ENCODE data around the gene QARS1.
A peak's percentile ranks its signal among the peaks of the same experiment; 100 is the strongest.

QARS1 gene

GRCh38 chr3:49120438-49121131 is 16.0 kb upstream of the QARS1 start, which contains the start of gene USP19:
Gene USP19, minus strand, starts transcription at chr3:49120823. Its CDS starts 1,678 bp downstream, at chr3:49119145.
- peak; percentile 94 for DNase-seq (ENCODE audit: low spot score)

- DNase-seq (ENCODE audit: low spot score), result no peak
These were observed 15.5 kb upstream of the QARS1 start for GRCh38 chr3:49120096-49120437.

GRCh38 chr3:49119439-49119838 is 14.9 kb upstream of the QARS1 start:
- no peak for DNase-seq (ENCODE audit: low spot score)

GRCh38 chr3:49119036-49119435 is 14.5 kb upstream of the QARS1 start:
- DNase-seq (ENCODE audit: low spot score), result no peak

- DNase-seq (ENCODE audit: low spot score), result no peak
These were observed 7.7 kb upstream of the QARS1 start for GRCh38 chr3:49112262-49112661.

- DNase-seq (ENCODE audit: low spot score), result no peak
These were observed 6.8 kb upstream of the QARS1 start for GRCh38 chr3:49111347-49111746.

GRCh38 chr3:49110780-49111179 is 6.2 kb upstream of the QARS1 start:
- no peak for DNase-seq (ENCODE audit: low spot score)

GRCh38 chr3:49108346-49108745 is 3.8 kb upstream of the QARS1 start:
- DNase-seq (ENCODE audit: low spot score), result no peak

- no peak for DNase-seq (ENCODE audit: low spot score)
These were observed 518 bp downstream of the QARS1 start for GRCh38 chr3:49104052-49104426.

- DNase-seq (ENCODE audit: low spot score), result no peak
These were observed 4.4 kb downstream of the QARS1 start for GRCh38 chr3:49100046-49100615.

GRCh38 chr3:49098910-49099630 is 5.5 kb downstream of the QARS1 start:
- DNase-seq (ENCODE audit: low spot score), result no peak

- no peak for DNase-seq (ENCODE audit: low spot score)
These were observed 6.1 kb downstream of the QARS1 start for GRCh38 chr3:49098429-49098828.

- peak; percentile 97 for DNase-seq (ENCODE audit: low spot score)
These were observed 10.4 kb downstream of the QARS1 start, which contains the start of gene QRICH1 for GRCh38 chr3:49093853-49094767. Gene QRICH1, minus strand, starts transcription at chr3:49094071. Its CDS starts 17,054 bp downstream, at chr3:49077017.

- DNase-seq (ENCODE audit: low spot score), result peak; percentile 73
These were observed 11.4 kb downstream of the QARS1 start for GRCh38 chr3:49092938-49093852.

GRCh38 chr3:49081429-49081828 is 23.1 kb downstream of the QARS1 start:
- no peak for DNase-seq (ENCODE audit: low spot score)

GRCh38 chr3:49079270-49079669 is 25.3 kb downstream of the QARS1 start:
- no peak for DNase-seq (ENCODE audit: low spot score)

- no peak for DNase-seq (ENCODE audit: low spot score)
These were observed 27.9 kb downstream of the QARS1 start for GRCh38 chr3:49076646-49077045.

- DNase-seq (ENCODE audit: low spot score), result no peak
These were observed 28.4 kb downstream of the QARS1 start for GRCh38 chr3:49076116-49076515.

- DNase-seq (ENCODE audit: low spot score), result no peak
These were observed 46.5 kb downstream of the QARS1 start for GRCh38 chr3:49058011-49058410.

GRCh38 chr3:49057268-49057667 is 47.3 kb downstream of the QARS1 start:
- DNase-seq (ENCODE audit: low spot score), result no peak

- no peak for DNase-seq (ENCODE audit: low spot score)
These were observed 50.2 kb downstream of the QARS1 start for GRCh38 chr3:49054344-49054862.

Data from putamen (tissue), 1 donor.